ENCODE measurements around the gene CTIF.

The CTIF gene

GRCh38 chr18:48732767-48733424, 194.1 kb downstream of the CTIF start:
- no peak for TF ChIP-seq CTCF (IDR thresholded peaks at IDR 0.05)

- no peak for TF ChIP-seq CTCF (IDR thresholded peaks at IDR 0.05)
Measured at GRCh38 chr18:48733643-48734253, 194.9 kb downstream of the CTIF start.

- TF ChIP-seq CTCF (IDR thresholded peaks at IDR 0.05), result no peak
Measured at GRCh38 chr18:48734460-48734859, 195.6 kb downstream of the CTIF start.

GRCh38 chr18:48735080-48735676, 196.3 kb downstream of the CTIF start:
- no peak for TF ChIP-seq CTCF (IDR thresholded peaks at IDR 0.05)

GRCh38 chr18:48735681-48736255, 196.9 kb downstream of the CTIF start:
- no peak for TF ChIP-seq CTCF (IDR thresholded peaks at IDR 0.05)

- no peak for TF ChIP-seq CTCF (IDR thresholded peaks at IDR 0.05)
Measured at GRCh38 chr18:48736321-48737260, 197.8 kb downstream of the CTIF start.

Data from LNCAP (cell line).